ENCODE measurements around the gene MAST1.

The MAST1 gene

GRCh38 chr19:12907166-12907565 is 68.9 kb downstream of the MAST1 start:
- TF ChIP-seq CTCF (conservative IDR thresholded peaks at IDR 0.05), result no peak
- H3K27ac ChIP-seq, result no peak overlapping the region

- TF ChIP-seq CTCF (conservative IDR thresholded peaks at IDR 0.05), result no peak
- peak overlapping the region; percentile 99 for H3K27ac ChIP-seq
These were observed 74.3 kb downstream of the MAST1 start for GRCh38 chr19:12912571-12912970.

GRCh38 chr19:12913011-12913561 is 74.8 kb downstream of the MAST1 start:
- no peak for TF ChIP-seq CTCF (conservative IDR thresholded peaks at IDR 0.05)
- peak overlapping the region; percentile 99 for H3K27ac ChIP-seq

GRCh38 chr19:12913851-12914690 is 75.8 kb downstream of the MAST1 start:
- TF ChIP-seq CTCF (conservative IDR thresholded peaks at IDR 0.05), result no peak
- peak overlapping the region; percentile 99 for H3K27ac ChIP-seq

GRCh38 chr19:12915860-12916259 is 77.5 kb downstream of the MAST1 start:
- peak overlapping the region; percentile 99; the same call in 1 of the 2 replicates for H3K27ac ChIP-seq

- TF ChIP-seq CTCF (conservative IDR thresholded peaks at IDR 0.05), result no peak
- no peak overlapping the region for H3K27ac ChIP-seq
These were observed 79.9 kb downstream of the MAST1 start for GRCh38 chr19:12918253-12918652.

GRCh38 chr19:12921047-12921446 is 82.7 kb downstream of the MAST1 start:
- no peak for TF ChIP-seq CTCF (conservative IDR thresholded peaks at IDR 0.05)
- H3K27ac ChIP-seq, result peak overlapping the region; percentile 18; the same call in 1 of the 2 replicates

- TF ChIP-seq CTCF (conservative IDR thresholded peaks at IDR 0.05), result no peak
- no peak overlapping the region for H3K27ac ChIP-seq
These were observed 84.6 kb downstream of the MAST1 start for GRCh38 chr19:12922959-12923358.
